GM18520 (cell line): ENCODE data around the gene SNX8.
"Not testable (repeated sequence)": the region's sequence is repeated elsewhere in the genome, so short reads cannot be mapped to it uniquely, and the experiment has no call there.

Experiments
- ATAC-seq: cut with Tn5 transposase; IDR thresholded peaks from one replicate; pipeline ENCODE4 v1.9.1; 2021; ENCODE audit not compliant: unreplicated experiment

Gene SNX8

DNA sequence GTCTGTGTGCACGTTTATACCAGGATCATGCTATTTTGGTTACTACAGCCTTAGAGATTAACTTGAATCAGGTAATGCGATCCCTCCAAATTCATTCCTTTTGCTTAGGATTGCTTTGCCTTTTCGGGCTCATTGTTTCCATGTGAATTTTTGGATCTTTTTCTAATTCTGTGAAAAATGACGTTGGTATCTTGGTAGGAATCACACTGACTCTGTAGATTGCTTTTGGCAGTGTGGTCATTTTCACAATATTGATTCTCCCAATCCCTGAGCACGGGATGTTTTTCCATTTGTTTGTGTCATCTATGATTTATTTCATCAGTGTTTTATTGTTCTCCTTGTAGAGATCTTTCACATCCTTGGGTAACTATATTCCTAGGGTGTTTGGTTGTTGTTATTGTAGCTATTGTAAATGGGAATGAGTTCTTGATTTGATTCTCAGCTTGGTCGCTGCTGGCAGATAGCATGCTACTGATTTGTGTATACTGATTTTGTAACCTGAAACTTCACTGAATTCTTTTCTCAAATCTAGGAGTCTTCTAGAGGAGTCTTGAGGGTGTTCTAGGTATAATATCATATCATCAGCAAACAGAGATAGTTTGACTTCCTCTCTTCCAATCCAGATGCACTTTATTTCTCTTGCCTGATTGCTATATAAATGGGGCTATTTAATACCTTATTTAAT, 18.2 kb downstream of the SNX8 start:
- ATAC-seq: no peak

DNA sequence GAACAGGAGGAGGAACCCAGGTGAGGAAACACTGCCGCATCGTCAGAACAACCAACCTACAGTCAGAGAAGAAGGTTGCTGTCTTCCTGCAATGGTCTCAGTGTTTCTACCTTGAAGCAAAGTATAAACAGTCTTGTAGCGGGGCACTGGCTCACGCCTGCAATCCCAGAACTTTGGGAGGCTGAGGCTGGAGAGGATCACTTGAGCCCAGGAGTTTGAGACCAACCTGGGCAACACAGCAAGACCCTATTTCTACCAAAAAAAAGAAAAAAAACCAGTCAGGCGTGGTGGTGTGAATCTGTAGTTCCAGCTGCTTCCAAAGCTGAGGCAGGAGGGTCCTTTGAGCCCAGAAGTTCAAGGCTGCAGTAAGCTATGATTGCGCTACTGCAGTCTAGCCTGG, 23.4 kb downstream of the SNX8 start:
- no peak for ATAC-seq

DNA sequence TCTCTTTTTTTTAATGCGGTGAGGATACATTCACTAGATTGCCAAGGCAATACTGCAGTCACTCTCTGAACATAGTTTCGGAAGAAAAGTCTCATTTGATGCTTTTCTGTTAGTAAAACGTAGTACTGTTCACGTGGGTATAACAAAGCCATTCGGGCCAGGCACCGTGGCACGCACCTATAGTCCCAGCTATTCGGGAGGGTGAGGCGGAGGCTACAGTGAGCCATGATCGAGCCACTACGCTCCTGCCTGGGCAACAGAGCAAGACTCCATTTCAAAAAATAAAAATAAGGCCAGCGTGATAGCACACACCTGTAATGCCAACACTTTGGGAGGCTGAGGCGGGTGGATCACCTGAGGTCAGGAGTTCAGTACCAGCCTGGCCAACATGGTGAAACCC, 24.6 kb downstream of the SNX8 start:
- no peak for ATAC-seq

DNA sequence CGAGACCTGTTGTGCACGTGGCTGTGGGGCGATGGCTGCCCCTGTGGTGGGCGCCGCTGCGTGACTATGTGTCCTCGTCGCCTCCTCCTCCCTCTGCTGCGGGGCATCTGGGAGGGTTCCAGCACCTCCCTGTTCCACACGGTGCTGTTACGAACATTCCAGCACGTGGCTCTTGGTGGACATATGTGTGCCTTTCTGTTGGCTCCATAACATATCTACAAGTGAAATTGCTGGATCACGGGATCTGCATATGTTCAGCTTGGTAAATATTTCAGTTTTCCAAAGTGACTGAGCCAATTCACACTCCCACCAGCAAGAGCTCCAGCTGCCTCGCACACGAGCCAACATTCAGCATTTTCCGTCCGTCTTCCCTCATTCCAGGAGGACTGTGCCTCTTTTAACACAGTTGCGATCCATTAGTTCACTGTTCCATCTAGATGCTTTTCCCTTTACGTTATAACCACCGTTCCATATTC, 25.1 kb downstream of the SNX8 start:
- ATAC-seq: no peak

DNA sequence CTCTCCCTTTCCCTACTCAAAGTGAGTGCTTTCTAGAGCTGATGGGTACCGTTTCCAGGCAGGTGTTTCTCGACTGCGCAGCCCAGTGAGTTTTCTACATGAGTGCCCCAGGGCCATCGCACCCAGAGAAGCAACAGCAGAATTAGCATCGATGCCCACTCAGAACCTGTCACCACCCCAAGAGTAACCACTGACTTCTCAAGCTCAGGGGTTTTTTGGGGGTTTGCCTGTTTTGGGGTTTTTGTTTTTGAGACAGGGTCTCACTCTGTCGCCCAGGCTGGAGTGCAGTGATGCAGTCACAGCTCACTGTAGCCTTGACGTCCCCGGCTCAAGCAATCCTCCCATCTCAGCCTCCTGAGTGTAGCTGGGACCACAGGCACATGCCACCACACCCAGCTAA, 25.7 kb downstream of the SNX8 start:
- ATAC-seq: no peak

DNA sequence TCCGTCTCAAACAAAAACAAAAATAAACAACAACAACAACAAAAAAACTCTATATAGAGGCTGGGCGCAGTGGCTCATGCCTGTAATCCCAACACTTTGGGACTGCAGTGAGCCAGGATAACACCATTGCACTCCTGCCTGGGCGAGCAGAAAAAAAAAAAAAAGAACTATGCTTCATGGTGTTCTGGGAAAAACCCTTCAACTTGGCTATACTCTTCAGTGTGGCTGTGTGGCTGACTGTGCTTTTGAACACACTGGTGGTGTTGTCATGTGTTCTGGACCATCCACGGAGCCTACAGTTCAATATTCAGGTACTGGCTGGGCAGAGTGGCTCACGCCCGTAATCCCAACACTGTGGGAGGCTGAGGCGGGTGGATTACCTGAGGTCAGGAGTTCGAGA, 26.5 kb downstream of the SNX8 start:
- ATAC-seq: no peak

DNA sequence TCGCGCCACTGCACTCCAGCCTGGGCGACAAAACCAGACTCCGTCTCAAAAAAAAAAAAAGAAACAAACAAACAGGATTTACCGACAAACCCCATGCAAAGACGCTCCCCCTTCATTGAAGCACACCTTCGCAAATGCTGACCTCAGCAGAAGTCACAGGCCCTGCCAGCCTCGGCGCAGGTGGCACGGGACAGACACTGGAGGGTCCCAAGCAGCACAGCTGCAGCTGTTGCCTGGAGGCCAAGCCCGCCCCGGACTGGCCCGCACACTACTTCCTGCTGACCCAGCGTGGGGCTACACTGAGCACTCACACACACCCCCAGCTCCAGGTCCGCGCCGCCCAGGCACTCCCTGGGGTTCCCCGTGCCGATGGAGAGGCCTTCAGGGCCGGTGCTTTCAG, 31.2 kb downstream of the SNX8 start:
- no peak for ATAC-seq

DNA sequence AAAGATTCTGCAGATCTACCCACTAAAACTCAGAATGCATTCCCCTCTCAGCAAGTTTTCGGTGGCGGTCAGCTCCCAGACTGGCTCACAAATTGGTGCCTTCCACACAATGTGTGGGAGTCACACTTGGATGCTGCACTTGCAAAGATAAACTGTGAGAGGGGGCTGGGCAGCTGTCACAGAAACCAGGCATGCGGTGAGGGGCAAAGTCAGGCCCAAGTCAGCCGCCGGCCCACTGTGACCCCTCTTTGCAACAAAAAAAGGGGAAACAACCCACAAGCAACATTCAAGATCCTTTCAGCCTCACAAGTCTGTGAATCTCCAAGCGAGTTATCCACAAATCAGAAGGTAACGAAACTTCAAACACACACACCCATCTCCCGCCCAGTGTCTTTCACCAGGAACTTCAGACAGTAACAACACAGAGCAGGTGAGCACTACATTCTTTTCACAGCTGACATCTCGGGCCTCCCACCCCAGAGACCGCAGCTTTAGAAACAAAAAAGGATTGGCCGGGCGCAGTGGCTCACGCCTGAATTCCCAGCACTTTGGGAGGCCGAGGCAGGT, 32.0 kb downstream of the SNX8 start:
- no peak for ATAC-seq

DNA sequence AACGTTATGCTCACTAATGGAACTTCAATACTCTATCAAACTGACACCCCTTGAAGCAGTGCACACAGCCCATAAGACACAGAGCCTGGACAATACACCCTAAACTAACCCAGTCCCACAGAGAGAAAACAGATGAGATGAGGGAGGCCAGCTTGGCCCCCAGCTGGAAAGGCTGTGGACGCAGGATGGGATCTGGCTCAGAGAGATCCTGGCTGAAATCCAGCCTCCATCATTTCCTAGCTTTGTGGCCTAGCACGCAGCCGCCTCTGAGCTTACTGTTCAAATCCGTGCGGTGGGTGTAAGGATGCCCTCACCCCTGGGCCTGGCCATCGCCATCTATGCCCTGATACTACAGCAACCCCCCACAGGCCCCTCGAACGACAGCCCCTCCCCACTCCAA, 32.7 kb downstream of the SNX8 start:
- ATAC-seq: no peak

DNA sequence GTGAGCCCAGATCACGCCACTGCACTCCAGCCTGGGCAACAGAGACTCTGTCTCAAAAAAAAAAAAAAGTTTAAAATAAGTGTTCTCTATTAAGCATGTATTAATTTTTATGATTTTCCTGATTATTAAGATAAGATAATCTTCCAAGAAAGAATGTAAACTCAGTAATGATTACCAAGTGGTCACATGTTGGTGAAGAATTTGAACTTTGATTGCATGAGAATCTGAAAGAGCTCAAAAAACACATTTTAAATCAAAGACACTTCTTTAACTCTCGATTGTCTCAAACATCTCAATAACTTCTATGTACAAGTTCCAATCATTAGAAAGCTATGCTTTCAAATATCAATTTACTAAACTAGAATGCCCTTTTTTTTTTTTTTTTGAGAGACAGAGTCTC, 33.8 kb downstream of the SNX8 start:
- no peak for ATAC-seq

DNA sequence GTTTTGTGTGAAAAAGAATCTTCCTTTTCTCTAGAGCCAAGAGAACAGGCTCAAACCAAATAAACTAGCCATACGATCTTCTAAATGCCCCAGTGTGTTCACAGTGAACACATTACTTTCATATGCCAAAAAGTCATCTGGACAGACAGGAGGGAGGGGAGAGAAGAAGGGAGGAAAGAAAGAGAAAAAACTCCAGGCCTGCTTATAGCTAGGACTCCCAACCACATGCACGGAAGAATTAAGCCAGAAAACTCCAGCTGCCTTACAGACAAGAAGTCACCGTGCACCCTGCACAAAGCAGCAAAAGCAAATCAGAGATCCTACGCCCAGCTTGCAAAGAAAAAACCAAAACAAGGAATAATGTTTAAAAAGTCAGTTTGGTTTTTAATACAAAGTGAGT, 34.3 kb downstream of the SNX8 start:
- ATAC-seq: no peak

DNA sequence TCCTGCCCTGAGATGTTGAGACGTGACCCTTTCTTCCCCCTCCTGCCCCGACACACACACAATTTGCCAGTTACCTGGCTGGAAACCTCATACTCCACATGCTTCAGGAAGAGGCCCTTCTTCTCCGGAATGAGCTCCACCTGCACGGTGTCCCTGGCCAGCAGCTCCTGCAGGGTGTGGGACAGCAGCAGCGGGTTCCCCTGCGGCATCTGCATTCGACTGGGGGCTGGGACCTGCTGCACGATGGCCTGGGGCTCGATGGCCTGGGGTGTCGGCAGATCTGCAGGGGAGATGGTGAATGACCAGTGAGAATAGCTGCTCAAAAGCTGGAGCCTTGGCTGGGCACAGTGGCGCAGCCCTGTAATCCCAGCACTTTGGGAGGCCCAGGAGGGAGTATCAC, 36.2 kb downstream of the SNX8 start:
- ATAC-seq: no peak

DNA sequence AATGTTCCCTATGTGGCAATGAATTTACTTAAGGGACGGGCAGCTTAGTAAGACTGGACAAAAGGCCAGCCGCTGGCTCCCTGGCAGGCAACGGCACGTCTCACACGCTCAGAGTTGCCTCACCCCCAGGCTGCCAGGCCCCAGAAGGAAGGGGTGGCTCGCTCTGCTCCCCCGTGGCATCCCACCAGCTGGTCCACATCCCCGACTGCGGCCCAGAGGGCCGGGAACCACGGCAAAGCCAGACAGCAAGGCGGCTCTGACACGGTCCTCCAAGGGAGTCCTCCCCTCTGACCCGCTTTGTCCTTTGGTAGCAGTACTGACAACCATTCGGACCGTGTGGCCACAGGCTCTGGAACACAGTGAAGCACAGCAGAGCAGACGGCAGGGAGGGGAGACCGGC, 38.1 kb downstream of the SNX8 start:
- ATAC-seq: no peak

DNA sequence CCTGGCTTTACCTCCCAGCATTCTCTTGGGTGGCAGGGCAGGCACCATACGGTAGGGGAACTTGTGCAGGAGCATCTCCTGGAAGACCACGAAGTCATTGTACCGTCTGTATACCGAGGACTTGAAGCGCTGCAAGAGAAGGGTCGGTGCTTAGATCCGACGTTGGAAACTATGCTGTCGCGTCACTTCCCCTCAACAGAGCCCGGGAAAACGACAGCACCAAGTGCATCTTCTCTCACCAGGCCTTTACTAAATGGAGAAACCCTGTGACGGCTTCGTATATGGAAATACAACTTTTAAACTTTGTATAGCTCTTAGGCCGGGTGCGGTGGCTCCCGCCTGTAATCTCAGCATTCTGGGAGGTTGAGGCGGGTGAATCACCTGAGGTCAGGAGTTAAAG, 39.1 kb downstream of the SNX8 start:
- no peak for ATAC-seq

DNA sequence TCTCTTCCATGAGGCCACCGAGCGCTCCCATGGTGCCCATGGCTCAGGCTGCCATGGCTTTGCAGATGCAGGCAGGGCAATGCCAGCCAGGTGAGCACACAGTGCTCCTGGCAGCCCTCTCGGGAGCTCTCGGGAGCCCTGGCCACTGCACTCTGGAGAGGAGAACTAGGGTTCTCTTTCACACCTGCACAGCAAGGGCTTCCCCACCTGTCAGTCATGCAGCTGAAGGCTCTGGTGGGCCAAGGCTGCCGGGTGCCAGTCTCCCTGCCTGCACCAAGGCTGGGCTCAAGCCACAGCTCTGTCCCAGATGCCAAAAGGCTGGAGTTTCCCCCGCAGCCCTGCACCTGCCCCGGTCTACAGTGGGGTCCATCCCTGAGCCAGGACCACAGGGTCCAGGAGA, 39.6 kb downstream of the SNX8 start:
- ATAC-seq: no peak

DNA sequence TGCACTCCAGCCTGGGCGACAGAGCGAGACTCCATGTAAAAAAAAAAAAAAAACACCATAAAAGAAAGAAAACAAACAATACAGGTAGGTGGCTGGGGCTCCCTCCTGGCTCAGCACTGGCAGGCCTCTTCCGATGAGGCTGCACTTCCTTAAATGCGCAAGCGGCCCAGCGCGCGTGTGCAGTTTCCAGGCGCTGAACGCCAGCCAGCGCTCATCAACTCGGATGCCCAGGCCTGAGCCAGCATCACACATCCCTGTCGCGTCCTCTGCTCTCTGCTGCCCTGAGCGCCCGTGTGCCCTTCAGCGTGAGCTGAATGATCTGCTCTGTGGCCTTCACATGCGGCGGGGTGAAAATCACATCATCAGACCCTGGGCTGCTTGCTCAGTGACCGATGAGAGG, 40.4 kb downstream of the SNX8 start:
- ATAC-seq: no peak

DNA sequence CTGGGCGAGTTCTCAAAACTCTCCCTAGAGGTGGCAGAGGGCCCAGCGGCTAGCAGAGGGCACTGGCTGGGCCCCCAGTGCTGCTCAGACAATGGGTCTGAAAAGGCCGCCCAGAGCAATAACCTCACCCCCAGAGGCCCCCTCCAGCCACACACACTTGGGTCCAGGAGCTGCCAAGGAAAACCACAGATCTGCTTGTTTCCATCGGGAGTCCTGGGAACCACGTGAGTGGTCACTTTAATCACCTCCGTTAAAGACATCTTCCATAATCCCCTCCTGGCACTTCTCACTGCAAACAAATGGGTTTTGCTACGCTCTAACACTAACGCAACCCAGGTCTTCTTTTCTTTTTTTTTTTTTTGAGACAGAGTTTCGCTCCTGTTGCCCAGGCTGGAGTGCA, 42.2 kb downstream of the SNX8 start:
- no peak for ATAC-seq

DNA sequence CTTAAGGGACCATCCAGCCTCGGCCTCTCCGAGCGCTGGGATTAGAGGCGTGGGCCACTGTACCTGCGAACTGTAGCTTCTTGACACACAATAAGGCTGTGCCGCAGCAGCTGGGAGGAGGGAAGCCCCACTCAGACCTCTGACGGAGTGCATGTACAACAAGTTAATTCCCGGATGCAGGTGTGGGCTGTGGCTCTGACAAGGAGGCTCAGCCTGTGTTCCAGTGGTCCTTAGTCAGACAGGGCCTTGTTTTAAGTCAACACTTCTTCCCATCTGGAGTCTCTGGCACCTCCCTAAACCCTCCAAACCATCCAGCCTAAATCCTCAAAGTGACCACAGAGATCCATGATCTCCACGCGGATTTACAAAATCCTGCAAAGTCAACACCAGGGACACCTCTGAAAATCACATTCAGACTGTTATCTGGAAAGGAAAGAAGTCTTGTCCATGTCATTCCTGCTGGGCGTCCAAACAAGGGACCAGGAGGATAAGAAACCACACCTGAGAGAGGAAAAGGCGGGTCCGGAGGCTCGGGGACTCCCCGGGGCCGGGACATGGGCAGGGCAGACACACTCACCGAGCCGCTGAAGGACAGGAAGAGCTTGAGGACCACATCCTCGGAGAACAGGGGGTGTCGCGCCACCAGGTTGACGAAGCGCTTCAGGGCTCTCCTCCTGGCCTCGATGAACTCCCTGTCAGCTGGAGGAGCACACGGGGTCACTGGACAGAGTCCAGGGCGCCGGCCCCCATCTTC, 42.8 kb downstream of the SNX8 start:
- ATAC-seq: no peak

DNA sequence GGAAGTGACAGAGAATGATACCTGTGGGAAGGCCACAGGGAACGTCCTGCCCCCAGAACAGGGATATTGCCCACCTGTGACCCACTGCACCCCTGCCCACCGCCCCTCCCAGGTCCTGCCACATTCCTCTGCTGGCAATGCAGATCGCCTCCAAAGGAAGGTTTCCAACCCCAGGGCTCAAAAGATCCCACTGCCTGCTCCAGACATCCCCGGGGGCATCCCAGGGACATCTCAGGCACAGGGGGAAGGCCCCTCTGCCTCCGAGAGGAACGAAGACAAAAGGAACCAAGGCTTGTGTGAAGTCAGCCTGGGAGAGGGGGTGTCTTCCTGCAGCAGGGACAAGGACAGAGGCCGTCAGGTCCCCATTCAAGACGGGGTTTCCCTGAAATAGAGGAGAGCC, 43.7 kb downstream of the SNX8 start:
- no peak for ATAC-seq

DNA sequence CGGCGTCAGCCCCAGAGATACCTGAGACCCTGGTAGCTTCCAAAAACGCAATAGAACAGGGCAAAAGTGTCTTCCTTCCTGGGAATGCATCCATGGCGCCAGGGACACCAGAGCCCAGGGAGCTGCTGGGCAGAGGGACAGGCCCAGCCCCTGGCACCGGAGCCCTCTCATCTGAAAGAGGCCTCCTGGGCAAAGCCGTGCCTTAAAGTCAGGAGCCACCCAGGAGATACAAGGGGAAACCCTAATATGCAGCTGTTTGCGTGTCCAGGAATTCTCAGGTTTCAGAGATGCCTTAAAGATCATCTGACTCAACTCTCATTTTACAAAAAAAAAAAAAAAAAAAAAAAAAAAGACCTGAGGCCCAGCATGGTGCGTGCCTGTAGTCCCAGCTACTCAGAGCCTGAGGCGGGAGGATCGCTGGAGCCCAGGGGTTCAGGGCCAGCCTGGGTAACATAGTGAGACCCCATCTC, 44.2 kb downstream of the SNX8 start:
- ATAC-seq: no peak

DNA sequence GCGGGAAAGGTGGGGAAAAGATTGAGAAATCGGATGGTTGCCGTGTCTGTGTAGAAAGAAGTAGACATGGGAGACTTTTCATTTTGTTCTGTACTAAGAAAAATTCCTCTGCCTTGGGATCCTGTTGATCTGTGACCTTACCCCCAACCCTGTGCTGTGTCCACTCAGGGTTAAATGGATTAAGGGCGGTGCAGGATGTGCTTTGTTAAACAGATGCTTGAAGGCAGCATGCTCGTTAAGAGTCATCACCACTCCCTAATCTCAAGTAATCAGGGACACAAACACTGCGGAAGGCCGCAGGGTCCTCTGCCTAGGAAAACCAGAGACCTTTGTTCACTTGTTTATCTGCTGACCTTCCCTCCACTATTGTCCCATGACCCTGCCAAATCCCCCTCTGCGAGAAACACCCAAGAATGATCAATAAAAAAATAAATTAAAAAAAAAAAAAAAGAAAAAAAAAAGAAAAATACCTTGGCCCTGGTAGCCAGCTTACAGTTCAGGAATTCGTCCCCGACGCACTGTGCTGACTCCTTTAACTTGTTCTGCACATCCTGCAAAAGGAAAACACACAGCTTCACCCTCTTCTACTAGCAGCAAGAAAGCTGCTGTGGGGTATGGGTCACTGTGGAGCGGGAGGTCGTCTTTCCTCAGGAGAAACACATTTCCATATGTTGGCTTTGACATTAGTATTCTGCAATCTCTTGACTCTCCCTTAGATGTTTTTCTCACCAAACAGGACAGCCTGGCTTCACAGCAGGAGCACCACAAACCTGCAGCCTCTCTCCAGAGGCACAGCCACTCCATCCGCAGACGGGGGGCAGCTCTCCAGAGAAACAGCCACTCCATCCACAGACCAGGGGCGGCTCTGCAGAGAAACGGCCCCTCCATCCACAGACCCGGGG, 44.9 kb downstream of the SNX8 start:
- ATAC-seq: not testable (repeated sequence)
